ENCODE results near the gene CABYR. TPM values are rescaled to one million over a fixed set of nuclear protein-coding genes. Genes with fewer than 3 reads are reported as not detected.

CABYR gene
- total RNA-seq, 4 donors from 2014 or later, result 1.7 to 6.7 (median 3.3) TPM

GRCh38 chr18:24161304-24161703 is 22.4 kb downstream of the CABYR start:
- Histone ChIP-seq H3K36me3 (peaks cover 6 to 100% of the 10 kb centered on the region in 2 donors), H3K27me3 (no peaks in the 10 kb centered on the region), H3K4me1 (no peaks in the 10 kb centered on the region), H3K4me3 (no peak overlapping the region), H3K9me3 (no peaks in the 10 kb centered on the region), H3K27ac (no peak overlapping the region)
- 60 to 75% methylated on average over 2 of the region's 2 CpGs for WGBS, 2 donors (ENCODE audit: low coverage in 1 of 2)
- no peak for ATAC-seq
- TF ChIP-seq POLR2AphosphoS5 (IDR thresholded peaks at IDR 0.05) (no peak), POLR2A (IDR thresholded peaks at IDR 0.05) (no peak), CTCF (IDR thresholded peaks at IDR 0.05) (no peak), EP300 (IDR thresholded peaks at IDR 0.05) (no peak)

GRCh38 chr18:24168496-24168895 is 29.6 kb downstream of the CABYR start:
- H3K27me3 ChIP-seq, result no peaks in the 10 kb centered on the region
- 73 to 91% methylated on average over 7 of the region's 7 CpGs for WGBS, 2 donors (ENCODE audit: low coverage in 1 of 2)
- ATAC-seq, result no peak
- no peak for TF ChIP-seq POLR2AphosphoS5 (IDR thresholded peaks at IDR 0.05)
- no peak for TF ChIP-seq POLR2A (IDR thresholded peaks at IDR 0.05)
- no peak for TF ChIP-seq EP300 (IDR thresholded peaks at IDR 0.05)
- TF ChIP-seq CTCF (IDR thresholded peaks at IDR 0.05), result no peak
- H3K4me1 ChIP-seq, result no peaks in the 10 kb centered on the region
- no peak overlapping the region for H3K4me3 ChIP-seq
- peaks cover 6 to 86% of the 10 kb centered on the region in 2 donors for H3K36me3 ChIP-seq
- H3K27ac ChIP-seq, result no peak overlapping the region
- H3K9me3 ChIP-seq, result no peaks in the 10 kb centered on the region

- H3K4me3 ChIP-seq, result no peak overlapping the region
- peaks cover 6 to 82% of the 10 kb centered on the region in 2 donors for H3K36me3 ChIP-seq
- H3K9me3 ChIP-seq, result no peaks in the 10 kb centered on the region
- H3K27ac ChIP-seq, result no peak overlapping the region
- TF ChIP-seq POLR2A (IDR thresholded peaks at IDR 0.05), result no peak
- TF ChIP-seq POLR2AphosphoS5 (IDR thresholded peaks at IDR 0.05), result no peak
- no peak for TF ChIP-seq CTCF (IDR thresholded peaks at IDR 0.05)
- TF ChIP-seq EP300 (IDR thresholded peaks at IDR 0.05), result no peak
- ATAC-seq, result no peak
- WGBS, 2 donors (ENCODE audit: low coverage in 1 of 2), result 53 to 66% methylated on average over 2 to 8 of the region's 8 CpGs
- no peaks in the 10 kb centered on the region for H3K4me1 ChIP-seq
- no peaks in the 10 kb centered on the region for H3K27me3 ChIP-seq
Measured at GRCh38 chr18:24170360-24170759, 31.5 kb downstream of the CABYR start.

GRCh38 chr18:24173997-24174396 is 35.1 kb downstream of the CABYR start:
- TF ChIP-seq CTCF (IDR thresholded peaks at IDR 0.05), result no peak
- TF ChIP-seq POLR2A (IDR thresholded peaks at IDR 0.05), result no peak
- TF ChIP-seq EP300 (IDR thresholded peaks at IDR 0.05), result no peak
- no peak for TF ChIP-seq POLR2AphosphoS5 (IDR thresholded peaks at IDR 0.05)
- H3K4me3 ChIP-seq, result no peak overlapping the region
- peaks cover 0 to 15% (median 0%) of the 10 kb centered on the region in 3 donors for H3K4me1 ChIP-seq
- ATAC-seq, result no peak
- peaks cover 0 to 57% of the 10 kb centered on the region in 2 donors for H3K36me3 ChIP-seq
- 72 to 100% methylated on average over 2 to 3 of the region's 3 CpGs for WGBS, 2 donors (ENCODE audit: low coverage in 1 of 2)
- no peak overlapping the region for H3K27ac ChIP-seq
- no peaks in the 10 kb centered on the region for H3K9me3 ChIP-seq
- H3K27me3 ChIP-seq, result no peaks in the 10 kb centered on the region

GRCh38 chr18:24176727-24177416 is 38.0 kb downstream of the CABYR start:
- H3K9me3 ChIP-seq, result no peaks in the 10 kb centered on the region
- peaks cover 0 to 15% (median 0%) of the 10 kb centered on the region in 3 donors for H3K4me1 ChIP-seq
- peak; percentile 57 for ATAC-seq
- H3K27ac ChIP-seq, result no peak overlapping the region
- 78 to 93% methylated on average over 3 to 5 of the region's 7 CpGs for WGBS, 2 donors (ENCODE audit: low coverage in 1 of 2)
- no peaks in the 10 kb centered on the region for H3K27me3 ChIP-seq
- no peak for TF ChIP-seq POLR2AphosphoS5 (IDR thresholded peaks at IDR 0.05)
- TF ChIP-seq CTCF (IDR thresholded peaks at IDR 0.05), result peak; percentile 48 to 81 (median 54)
- TF ChIP-seq POLR2A (IDR thresholded peaks at IDR 0.05), result no peak
- TF ChIP-seq EP300 (IDR thresholded peaks at IDR 0.05), result no peak
- peaks cover 0 to 59% of the 10 kb centered on the region in 2 donors for H3K36me3 ChIP-seq
- no peak overlapping the region for H3K4me3 ChIP-seq
